GM23338 (cell line): ENCODE measurements around the gene PERP. TPM values are rescaled to one million over a fixed set of nuclear protein-coding genes. Genes with fewer than 3 reads are reported as not detected.

ENCODE experiments used
- ATAC-seq: fragments of 200-7000 bp; cut with Tn5 transposase; 3 replicates; pipeline ENCODE4 v1.9.1; 2020
- DNase-seq: peaks from one replicate; pipeline ENCODE4 v3.0.0-alpha.2; 2015; ENCODE audit warnings: low spot score
- H2AFZ ChIP-seq: fragments of 200-600 bp; sonication (generic); 2 replicates; pipeline ENCODE4 v1.8.0; 2016; ENCODE audit warnings: antibody characterized with exemption, mild to moderate bottlenecking, moderate library complexity
- H3F3A ChIP-seq: fragments of 200-600 bp; sonication (generic); replicated peaks from 2 replicates; pipeline ENCODE4 v1.8.0; 2017; ENCODE audit warnings: antibody characterized with exemption, mixed run types, low read depth
- H3K27ac ChIP-seq: fragments of 200-600 bp; sonication (generic); 2 replicates; pipeline ENCODE4 v1.6.1; 2016; ENCODE audit warnings: low read depth
- H3K27me3 ChIP-seq: fragments of 200-600 bp; sonication (generic); 2 replicates; pipeline ENCODE4 v1.8.0; 2016; ENCODE audit warnings: mild to moderate bottlenecking, mixed run types, moderate library complexity; ENCODE audit not compliant: insufficient read depth
- H3K36me3 ChIP-seq: fragments of 200-600 bp; sonication (generic); 2 replicates; pipeline ENCODE4 v1.8.0; 2016; ENCODE audit warnings: mild to moderate bottlenecking; ENCODE audit not compliant: insufficient read depth
- H3K4me1 ChIP-seq: fragments of 200-600 bp; sonication (generic); 2 replicates; pipeline ENCODE4 v1.8.0; 2016; ENCODE audit warnings: mild to moderate bottlenecking, moderate library complexity; ENCODE audit not compliant: insufficient read depth
- H3K4me2 ChIP-seq: fragments of 200-600 bp; sonication (generic); 2 replicates; pipeline ENCODE4 v1.7.1; 2017; ENCODE audit warnings: mixed run types
- H3K4me3 ChIP-seq: fragments of 200-600 bp; sonication (generic); 2 replicates; pipeline ENCODE4 v1.6.1; 2016; ENCODE audit warnings: mixed run types
- H3K79me2 ChIP-seq: fragments of 200-600 bp; sonication (generic); replicated peaks from 2 replicates; pipeline ENCODE4 v1.8.0; 2017; ENCODE audit warnings: mild to moderate bottlenecking; ENCODE audit not compliant: insufficient read depth
- H3K9me2 ChIP-seq: fragments of 200-600 bp; sonication (generic); 2 replicates; pipeline ENCODE4 v1.8.0; 2017; ENCODE audit not compliant: insufficient read depth
- H4K20me1 ChIP-seq: fragments of 200-600 bp; sonication (generic); replicated peaks from 2 replicates; pipeline ENCODE4 v1.8.0; 2017; ENCODE audit warnings: mild to moderate bottlenecking; ENCODE audit not compliant: insufficient read depth
- H3K27ac Mint-ChIP-seq: 2 replicates; pipeline ENCODE4 v1.8.0; 2020; ENCODE audit warnings: inconsistent platforms, mild to moderate bottlenecking, moderate library complexity, mixed read lengths
- H3K27me3 Mint-ChIP-seq: 3 replicates; pipeline ENCODE4 v1.8.0; 2022; ENCODE audit warnings: low read depth, mild to moderate bottlenecking, moderate library complexity, mixed read lengths, inconsistent platforms; ENCODE audit not compliant: insufficient read depth, poor library complexity
- H3K36me3 Mint-ChIP-seq: 3 replicates; pipeline ENCODE4 v1.8.0; 2021; ENCODE audit warnings: low read depth, mild to moderate bottlenecking, inconsistent platforms, moderate library complexity, mixed read lengths
- H3K4me1 Mint-ChIP-seq: 3 replicates; pipeline ENCODE4 v1.8.0; 2020; ENCODE audit warnings: mild to moderate bottlenecking, inconsistent platforms, mixed read lengths
- H3K4me3 Mint-ChIP-seq: 3 replicates; pipeline ENCODE4 v1.8.0; 2021; ENCODE audit warnings: moderate library complexity, mild to moderate bottlenecking, inconsistent platforms, mixed read lengths
- H3K9me3 Mint-ChIP-seq: 3 replicates; pipeline ENCODE4 v1.8.0; 2020; ENCODE audit warnings: moderate library complexity, mild to moderate bottlenecking, inconsistent platforms, mixed read lengths
- CREB1 ChIP-seq: fragments of 250-450 bp; sonication (Bioruptor Pico); IDR thresholded peaks from 2 replicates; pipeline ENCODE4 v1.5.0; 2020; ENCODE audit warnings: low read depth, mild to moderate bottlenecking, moderate library complexity
- JUNB ChIP-seq: IDR thresholded peaks from one replicate; pipeline ENCODE4 v1.6.1; 2016; ENCODE audit warnings: antibody characterized with exemption; ENCODE audit not compliant: unreplicated experiment
- NANOG ChIP-seq: IDR thresholded peaks from 2 replicates; pipeline ENCODE4 v1.6.1; 2016; ENCODE audit warnings: antibody characterized with exemption, borderline replicate concordance
- REST ChIP-seq: IDR thresholded peaks from one replicate; pipeline ENCODE4 v1.6.1; 2018; ENCODE audit warnings: antibody characterized with exemption; ENCODE audit not compliant: unreplicated experiment
- ZNF462 ChIP-seq: fragments of 250-450 bp; sonication (Bioruptor Pico); IDR thresholded peaks from 2 replicates; pipeline ENCODE4 v1.5.0; 2020; ENCODE audit warnings: mild to moderate bottlenecking, moderate library complexity
- polyA plus RNA-seq: library from polyadenylated mRNA; unstranded; fragments of >200 nt; fragmentation: Nextera tagmentation; extraction: Ambion mirVana; gene quantifications from 2 replicates; pipeline ENCODE4 v1.2.1, GENCODE V29; 2016
- total RNA-seq: library from RNA; depleted of rRNA; stranded (reverse); fragments of >200 nt; shearing (Covaris generic); gene quantifications from 2 replicates; pipeline ENCODE4 v1.2.3, GENCODE V29; 2014

PERP gene
- total and polyA plus RNA-seq, 2 experiments from 2014 or later, result 23.7 to 28.4 TPM

GRCh38 chr6:138099832-138100231, 7.4 kb downstream of the PERP start:
- Histone ChIP-seq H3K4me2 (no peak overlapping the region), H3K27me3 (no peaks in the 10 kb centered on the region), H3F3A (no peaks in the 10 kb centered on the region), H3K79me2 (peaks cover 36% of the 10 kb centered on the region), H3K4me1 (peaks cover 6% of the 10 kb centered on the region), H3K36me3 (no peaks in the 10 kb centered on the region), H2AFZ (no peak overlapping the region), H4K20me1 (no peaks in the 10 kb centered on the region), H3K9me2 (no peaks in the 10 kb centered on the region), H3K4me3 (no peak overlapping the region), H3K27ac (no peak overlapping the region)
- H3K4me1 Mint-ChIP-seq, result peaks cover 13% of the 10 kb centered on the region
- H3K27ac Mint-ChIP-seq, result no peak overlapping the region
- TF ChIP-seq ZNF462 (CRISPR knock-in tag), result no peak
- no peak for TF ChIP-seq JUNB
- TF ChIP-seq REST, result no peak
- TF ChIP-seq CREB1 (CRISPR knock-in tag), result no peak
- no peak for TF ChIP-seq NANOG
- peaks cover 38% of the 10 kb centered on the region for H3K36me3 Mint-ChIP-seq
- H3K4me3 Mint-ChIP-seq, result no peak overlapping the region
- H3K27me3 Mint-ChIP-seq, result peaks cover 5% of the 10 kb centered on the region
- no peak for DNase-seq
- peaks cover 3% of the 10 kb centered on the region; the same call in 2 of the 3 replicates for H3K9me3 Mint-ChIP-seq
- no peak for ATAC-seq
